ENCODE measurements around the gene CTCFL.

DNA sequence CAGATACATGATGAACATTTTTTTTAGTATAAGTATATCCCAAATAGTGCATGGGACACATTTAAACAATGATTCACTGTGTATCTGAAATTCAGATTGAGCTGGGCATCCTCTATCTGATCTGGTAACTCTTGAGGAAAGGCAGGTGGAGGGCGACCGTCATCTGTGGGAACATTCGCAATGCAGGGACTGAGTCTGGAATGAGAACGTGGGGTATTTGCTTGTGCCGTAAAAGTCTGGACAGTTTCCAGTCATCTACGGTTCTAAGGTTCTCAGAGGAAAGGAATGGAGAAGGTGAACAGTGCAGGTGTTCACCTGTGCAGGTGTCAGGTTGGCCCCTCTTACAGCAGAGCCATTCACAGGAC is 22.6 kb downstream of the CTCFL start:
- TF ChIP-seq POLR2A (IDR thresholded peaks at IDR 0.05) (no peak), CTCF (IDR thresholded peaks at IDR 0.05) (no peak)
